GM18511 (cell line): Measurements from ENCODE around the gene PPP4R2.
"Not testable (repeated sequence)": the region's sequence is repeated elsewhere in the genome, so short reads cannot be mapped to it uniquely, and the experiment has no call there.

Experiments used
- ATAC-seq: cut with Tn5 transposase; IDR thresholded peaks from one replicate; pipeline ENCODE4 v1.9.1; 2021; ENCODE audit warnings: mild to moderate bottlenecking, moderate library complexity; ENCODE audit not compliant: unreplicated experiment

The PPP4R2 gene

GRCh38 chr3:72976281-72976741 is 20.3 kb upstream of the PPP4R2 start:
- no peak for ATAC-seq

DNA sequence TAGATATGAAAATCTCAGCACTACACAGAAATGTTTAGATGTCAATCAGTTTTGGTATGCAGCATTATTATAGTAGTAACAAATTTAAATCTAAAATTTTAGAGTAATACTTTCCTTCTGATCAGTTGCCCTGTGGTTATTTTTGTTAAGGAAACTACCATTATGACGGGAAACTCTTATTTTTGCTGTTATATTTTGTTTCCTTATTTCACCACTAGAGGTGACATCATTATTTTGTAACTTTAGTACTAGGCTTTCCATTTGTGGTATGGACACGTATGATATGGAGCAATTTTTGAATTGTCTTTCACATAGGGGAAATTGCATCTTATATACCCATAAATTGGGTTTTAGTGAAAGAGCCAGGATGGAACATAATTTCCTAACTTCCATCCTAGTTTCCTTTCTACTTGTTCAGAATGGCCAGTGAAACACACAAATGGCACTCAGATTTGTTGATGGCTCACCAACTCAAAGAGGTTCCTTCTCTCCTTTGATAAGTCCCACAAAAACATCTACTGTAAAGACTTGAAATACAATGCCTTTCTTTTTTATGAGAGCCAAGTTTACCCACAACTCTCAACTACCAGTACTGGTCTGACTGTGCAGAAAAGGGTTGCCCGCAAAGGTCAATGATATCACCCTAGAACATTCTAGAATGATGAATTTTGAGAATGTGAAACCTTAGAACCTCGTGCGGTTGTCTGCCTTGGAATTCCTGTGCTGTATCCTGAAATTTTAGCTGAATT is 19.4 kb upstream of the PPP4R2 start:
- ATAC-seq = peak; percentile 61

DNA sequence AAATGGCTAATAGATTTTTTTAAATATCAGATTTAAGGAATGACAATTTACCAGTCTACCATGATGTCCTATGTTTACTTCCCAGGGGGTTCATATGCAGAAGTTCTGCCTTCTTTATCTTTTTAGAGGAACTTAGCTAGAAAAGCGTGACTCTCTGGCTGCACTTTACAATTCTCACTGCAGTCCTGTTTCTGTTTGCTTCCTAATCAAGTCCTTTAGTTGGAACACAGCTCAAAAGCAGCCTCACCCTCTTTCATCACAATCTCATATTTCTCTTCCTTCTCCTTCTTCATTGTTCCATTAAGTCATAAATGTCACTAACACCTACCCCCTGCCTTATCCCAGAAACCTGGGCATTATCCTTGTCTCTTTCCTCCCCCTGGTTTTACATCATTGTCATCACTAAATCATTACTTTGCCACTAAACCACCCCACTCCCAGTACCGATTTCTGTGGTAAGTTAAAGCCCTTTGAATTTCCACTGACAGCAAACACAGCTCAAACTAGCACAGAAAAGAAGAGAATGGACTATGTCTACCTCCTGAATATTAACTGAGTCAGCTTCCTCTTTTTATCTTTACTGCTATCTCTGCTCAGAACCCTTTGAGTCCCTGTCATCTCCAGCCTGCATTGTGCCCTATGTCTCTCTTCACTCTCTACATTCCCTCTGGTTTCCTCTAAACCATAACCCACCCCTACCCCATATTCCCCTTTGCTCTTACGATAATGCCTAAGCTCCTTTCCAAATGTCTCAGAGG is 13.8 kb upstream of the PPP4R2 start:
- no peak for ATAC-seq

GRCh38 chr3:72985576-72985975 is 11.0 kb upstream of the PPP4R2 start:
- ATAC-seq = no peak

GRCh38 chr3:72990701-72991395 is 5.8 kb upstream of the PPP4R2 start:
- no peak for ATAC-seq

- ATAC-seq = no peak
Measured at GRCh38 chr3:72991522-72991921, 5.1 kb upstream of the PPP4R2 start.

- no peak for ATAC-seq
Measured at GRCh38 chr3:72993391-72993790, 3.2 kb upstream of the PPP4R2 start.

DNA sequence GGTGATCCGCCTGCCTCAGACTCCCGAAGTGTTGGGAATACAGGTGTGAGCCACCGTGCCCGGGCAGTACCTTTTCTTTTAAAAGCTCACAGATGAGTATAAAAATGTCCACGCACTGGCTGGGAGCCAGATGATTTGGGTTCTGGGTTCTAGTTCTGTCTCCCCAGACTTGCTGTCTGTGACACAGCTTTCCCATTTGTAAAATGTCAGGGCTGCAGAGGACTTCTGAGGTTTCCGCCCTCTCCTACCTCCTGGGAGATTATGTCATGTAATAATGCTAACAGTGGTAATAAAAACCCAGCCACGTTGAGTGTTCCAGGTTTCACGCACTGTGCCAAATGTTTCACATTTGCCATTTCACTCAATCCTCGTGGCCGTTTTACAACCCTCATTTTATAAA is 1.3 kb upstream of the PPP4R2 start:
- ATAC-seq = no peak

DNA sequence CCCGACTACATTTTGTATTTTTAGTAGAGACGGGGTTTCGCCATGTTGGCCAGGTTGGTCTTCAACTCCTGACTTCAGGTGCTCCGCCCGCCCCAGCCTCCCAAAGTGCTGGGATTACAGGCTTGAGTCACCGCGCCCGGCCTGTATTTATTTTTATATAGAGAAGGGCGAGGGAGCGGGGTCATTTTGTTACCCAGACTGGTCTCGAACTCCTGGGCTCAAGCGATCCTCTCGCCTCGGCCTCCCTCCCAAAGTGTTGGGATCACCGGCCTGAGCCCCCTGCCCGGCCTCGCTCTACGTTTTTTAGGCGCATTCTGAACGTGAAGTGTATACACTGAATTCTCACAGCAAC is 514 bp upstream of the PPP4R2 start:
- no peak for ATAC-seq

- peak; percentile 12 for ATAC-seq
Measured at GRCh38 chr3:72997421-72997961, 880 bp downstream of the PPP4R2 start.

DNA sequence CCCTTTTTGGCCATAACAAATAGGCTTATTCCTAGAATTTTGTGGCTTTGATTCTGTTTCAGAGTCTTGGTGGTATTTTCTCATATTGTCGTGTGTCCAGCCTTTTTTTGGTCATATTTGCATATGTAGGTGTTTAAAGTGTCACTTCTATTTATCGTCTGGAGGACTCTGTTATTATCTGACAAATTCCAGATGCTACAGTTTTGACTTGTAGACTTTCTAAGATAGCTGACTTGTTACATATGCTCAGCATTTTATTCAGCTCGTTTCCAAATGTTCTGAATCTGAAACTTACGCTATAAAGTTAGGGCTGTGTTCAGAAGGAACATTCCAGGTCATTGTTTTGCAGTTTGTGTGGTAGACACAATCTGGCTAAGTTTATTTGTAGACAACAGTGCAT is 1.9 kb downstream of the PPP4R2 start:
- ATAC-seq = no peak

- no peak for ATAC-seq
Measured at GRCh38 chr3:72999951-73000350, 3.3 kb downstream of the PPP4R2 start.

DNA sequence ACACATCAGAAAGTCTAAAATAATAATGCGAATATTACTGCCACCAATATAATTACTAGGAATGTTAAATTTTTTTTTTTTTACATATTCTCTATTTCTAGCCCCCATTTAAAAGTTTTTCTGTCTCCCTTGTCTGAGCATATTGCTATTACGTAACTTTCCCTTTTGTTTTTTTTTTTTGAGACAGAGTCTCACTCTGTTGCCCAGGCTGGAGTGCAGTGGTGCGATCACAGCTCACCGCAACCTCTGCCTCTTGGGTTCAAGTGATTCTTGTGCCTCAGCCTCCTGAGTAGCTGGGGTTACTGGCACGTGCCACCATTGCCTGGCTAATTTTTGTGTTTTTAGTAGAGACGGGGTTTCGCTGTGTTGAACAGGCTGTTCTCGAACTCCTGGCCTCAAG is 6.4 kb downstream of the PPP4R2 start:
- ATAC-seq = not testable (repeated sequence)

GRCh38 chr3:73004316-73004715 is 7.7 kb downstream of the PPP4R2 start:
- no peak for ATAC-seq

DNA sequence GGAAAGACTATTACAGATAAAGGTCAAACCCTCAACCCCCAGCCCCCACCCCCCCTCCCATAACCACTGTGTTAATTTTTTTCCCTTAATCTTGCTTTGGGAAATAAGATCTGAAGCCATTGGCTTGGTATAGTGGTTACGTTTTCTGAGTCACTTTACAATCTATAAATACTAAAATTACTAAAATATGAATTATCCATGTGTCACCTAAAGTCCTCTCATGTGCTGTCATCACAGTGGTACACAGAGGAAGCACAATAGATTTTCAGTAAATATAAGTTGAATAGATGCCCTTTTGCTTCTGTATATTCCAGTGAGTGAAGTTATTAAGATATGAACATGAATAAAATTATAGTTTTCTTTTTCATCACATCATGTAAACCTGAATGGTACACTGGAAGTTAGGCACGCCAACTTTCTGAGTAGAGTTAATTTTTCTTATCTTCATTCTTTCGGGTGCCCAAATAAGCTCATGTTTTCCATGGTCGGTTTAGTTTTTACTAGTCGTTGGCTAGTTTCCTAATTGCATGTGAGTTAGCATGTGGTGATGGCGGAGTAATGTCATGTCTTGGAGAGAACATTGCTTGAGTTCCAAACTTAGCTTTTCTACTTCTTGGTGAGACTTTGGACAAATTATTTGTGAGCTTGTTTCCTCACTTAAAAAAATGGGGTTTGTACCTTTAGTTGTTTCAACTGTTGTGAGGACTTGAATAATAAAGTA is 11.5 kb downstream of the PPP4R2 start:
- ATAC-seq = no peak

- ATAC-seq = no peak
Measured at GRCh38 chr3:73009008-73009407, 12.4 kb downstream of the PPP4R2 start.

DNA sequence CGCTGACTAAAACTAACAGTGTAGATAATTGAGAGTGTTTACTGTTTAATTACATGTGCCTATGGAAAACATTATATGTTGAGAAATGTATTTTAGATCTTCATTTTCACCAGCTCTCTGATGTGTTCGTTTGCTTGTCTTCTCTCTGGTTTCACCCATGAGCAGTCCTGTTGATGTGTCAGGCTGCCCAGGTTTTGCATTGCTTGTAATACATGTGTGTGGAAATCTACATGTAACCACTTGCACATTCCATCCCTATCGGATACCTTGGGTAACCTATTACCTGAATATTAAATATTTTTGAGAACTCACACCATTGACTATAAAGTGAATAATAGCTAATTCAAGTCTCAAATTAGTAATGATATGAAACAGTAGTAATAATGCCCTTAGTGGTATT is 13.1 kb downstream of the PPP4R2 start:
- no peak for ATAC-seq

DNA sequence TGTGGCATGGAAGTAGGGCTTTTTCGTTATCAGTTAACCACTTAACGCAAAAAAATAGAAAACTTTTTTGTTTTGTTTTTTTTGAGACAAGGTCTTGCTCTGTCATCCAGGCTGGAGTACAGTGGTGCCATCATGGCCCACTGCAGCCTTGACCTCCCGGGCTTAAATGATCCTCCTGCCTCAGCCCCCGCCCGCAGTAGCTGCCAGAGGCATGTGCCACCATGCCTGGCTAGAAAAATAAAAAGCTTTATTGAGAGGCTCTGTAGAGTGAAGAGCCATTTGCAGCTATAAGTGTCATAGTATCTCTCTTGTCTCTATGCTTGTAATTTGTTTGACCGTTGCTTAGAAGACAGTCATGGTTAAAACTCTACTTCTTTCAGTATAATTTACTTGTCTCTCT is 13.5 kb downstream of the PPP4R2 start:
- no peak for ATAC-seq

DNA sequence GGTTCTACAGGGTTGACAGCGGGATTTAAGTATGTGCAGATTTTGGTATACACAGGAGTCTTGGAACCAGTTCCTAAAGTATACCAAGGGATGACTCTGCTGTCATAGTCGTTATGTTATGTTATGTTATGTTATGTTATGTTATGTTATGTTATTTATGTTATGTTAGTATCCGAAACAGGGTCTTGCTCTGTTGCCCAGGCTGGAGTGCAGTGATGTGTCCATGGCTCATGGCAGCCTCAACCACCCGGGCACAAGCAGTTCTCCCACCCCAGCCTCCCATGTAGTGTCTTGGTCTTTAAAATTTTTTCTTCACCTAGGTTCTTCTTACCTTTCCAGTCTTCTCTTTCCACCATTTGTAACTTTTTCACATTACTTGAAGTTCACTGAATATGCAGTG is 21.7 kb downstream of the PPP4R2 start:
- no peak for ATAC-seq

DNA sequence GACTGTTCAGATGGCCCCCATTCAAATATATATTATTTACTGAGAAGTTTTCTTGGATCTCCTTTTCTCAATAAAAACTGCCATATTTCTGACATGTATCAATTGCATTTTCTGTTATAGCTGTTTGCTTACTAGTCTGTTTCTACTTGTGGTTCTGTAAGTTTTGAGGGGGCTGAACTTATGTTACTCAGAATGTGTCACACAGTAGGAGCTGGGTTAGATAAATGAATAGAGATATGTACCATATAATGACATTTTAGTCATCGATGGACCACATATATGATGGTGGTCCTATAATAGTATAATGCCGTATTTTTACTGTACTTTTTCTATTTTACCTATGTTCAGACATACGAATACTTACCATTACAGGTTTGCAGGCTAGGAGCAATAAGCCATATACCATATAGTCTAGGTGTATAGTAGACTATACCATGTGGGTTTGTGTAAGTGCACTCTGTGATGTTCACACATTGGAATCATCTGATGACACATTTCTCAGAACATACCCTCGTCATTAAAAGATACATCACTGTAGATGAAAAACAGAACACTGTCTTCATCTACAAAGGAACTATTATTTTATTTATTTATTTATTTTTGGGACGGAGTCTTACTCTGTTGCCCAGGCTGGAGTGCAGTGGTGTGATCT is 22.3 kb downstream of the PPP4R2 start:
- ATAC-seq = no peak
